ENCODE results near the gene MAPKAP1. TPM values are rescaled to one million over a fixed set of nuclear protein-coding genes. Genes with fewer than 3 reads are reported as not detected.

Gene MAPKAP1
- total RNA-seq, 2 donors from 2014 or later, result 54.9 to 70.1 TPM

DNA sequence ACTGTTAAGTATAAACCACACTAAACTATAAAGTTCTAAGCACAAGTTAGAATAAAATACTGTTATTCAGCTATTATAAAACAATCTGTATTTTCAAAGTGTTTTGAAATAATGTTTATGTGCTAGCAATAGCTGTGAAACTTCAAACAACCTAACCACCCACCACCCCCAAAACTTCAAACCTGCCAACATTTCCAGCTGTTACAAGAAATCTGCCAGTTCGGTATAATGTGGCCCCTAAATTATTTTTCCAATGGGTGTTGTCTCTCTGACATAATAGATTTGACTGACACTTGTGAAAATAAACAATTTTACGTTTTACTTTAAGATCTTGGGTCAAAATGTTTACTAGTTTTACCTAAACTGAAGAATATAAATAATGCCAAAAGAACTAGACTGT is 24.7 kb downstream of the MAPKAP1 start:
- Histone ChIP-seq H3K36me3 (no peaks in the 10 kb centered on the region), H3K27ac (no peak overlapping the region), H3K4me3 (no peak overlapping the region), H3K9me3 (no peaks in the 10 kb centered on the region), H3K9ac (ENCODE audit: low read depth in 2 of 2, low read length in 2 of 2) (no peak overlapping the region), H3K4me1 (no peaks in the 10 kb centered on the region), H3K27me3 (no peaks in the 10 kb centered on the region)
- intact Hi-C loops (cut with DNase I), result no loop called here
- DNase-seq, result no peak
- TF ChIP-seq, protein P1, sequence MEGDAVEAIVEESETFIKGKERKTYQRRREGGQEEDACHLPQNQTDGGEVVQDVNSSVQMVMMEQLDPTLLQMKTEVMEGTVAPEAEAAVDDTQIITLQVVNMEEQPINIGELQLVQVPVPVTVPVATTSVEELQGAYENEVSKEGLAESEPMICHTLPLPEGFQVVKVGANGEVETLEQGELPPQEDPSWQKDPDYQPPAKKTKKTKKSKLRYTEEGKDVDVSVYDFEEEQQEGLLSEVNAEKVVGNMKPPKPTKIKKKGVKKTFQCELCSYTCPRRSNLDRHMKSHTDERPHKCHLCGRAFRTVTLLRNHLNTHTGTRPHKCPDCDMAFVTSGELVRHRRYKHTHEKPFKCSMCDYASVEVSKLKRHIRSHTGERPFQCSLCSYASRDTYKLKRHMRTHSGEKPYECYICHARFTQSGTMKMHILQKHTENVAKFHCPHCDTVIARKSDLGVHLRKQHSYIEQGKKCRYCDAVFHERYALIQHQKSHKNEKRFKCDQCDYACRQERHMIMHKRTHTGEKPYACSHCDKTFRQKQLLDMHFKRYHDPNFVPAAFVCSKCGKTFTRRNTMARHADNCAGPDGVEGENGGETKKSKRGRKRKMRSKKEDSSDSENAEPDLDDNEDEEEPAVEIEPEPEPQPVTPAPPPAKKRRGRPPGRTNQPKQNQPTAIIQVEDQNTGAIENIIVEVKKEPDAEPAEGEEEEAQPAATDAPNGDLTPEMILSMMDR (IDR thresholded peaks at IDR 0.05), result no peak

DNA sequence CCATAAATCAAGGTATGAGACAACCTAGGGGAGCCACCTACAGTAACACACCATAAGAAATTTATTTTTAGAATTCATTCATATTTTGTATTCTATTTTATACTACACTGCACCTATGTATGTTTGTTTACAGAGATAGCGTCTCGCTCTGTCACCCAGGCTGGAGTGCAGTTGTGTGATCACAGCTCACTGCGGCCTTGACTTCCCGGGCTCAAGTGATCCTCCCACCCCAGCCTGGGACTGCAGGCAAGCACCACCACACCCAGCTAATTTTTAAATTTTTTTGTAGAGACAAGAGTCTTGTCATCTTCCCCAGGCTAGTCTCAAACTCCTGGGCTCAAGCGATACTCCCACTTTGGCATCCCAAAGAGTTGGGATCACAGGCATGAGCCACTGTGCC is 25.4 kb downstream of the MAPKAP1 start:
- no peaks in the 10 kb centered on the region for H3K9me3 ChIP-seq
- no peak overlapping the region for H3K27ac ChIP-seq
- no peak for DNase-seq
- H3K27me3 ChIP-seq, result no peaks in the 10 kb centered on the region
- H3K36me3 ChIP-seq, result no peaks in the 10 kb centered on the region
- TF ChIP-seq, protein P1 (IDR thresholded peaks at IDR 0.05), result no peak
- no peak overlapping the region for H3K9ac ChIP-seq (ENCODE audit: low read depth in 2 of 2, low read length in 2 of 2)
- H3K4me1 ChIP-seq, result no peaks in the 10 kb centered on the region
- H3K4me3 ChIP-seq, result no peak overlapping the region
- intact Hi-C loops (cut with DNase I), result no loop called here

DNA sequence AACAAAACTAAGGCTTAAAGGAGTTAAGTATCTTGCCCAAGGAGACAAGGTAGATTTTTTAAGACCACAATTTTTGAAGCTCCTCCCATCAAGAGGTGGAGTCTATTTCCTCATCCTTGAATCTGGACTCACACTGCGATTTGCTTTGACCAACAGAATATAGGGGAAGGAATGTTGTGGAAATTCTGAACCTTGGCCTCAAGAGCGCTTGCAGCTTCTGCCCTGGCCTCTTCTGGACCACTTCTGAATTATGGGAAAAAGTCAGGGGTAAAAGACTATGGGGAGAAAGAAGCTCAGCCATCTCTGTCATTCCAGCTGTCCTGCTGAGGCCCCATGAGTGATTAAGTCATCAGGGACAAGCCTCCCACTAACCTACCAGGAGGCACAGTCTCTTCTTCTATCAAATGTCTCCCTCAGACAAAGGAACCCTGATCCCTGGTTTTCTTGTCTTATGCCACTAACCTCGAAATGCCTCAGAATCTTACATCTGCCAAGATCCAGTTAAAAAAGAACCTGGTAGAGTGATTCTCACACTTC is 25.9 kb downstream of the MAPKAP1 start:
- Histone ChIP-seq H3K9me3 (no peaks in the 10 kb centered on the region), H3K27me3 (no peaks in the 10 kb centered on the region), H3K9ac (ENCODE audit: low read depth in 2 of 2, low read length in 2 of 2) (no peak overlapping the region), H3K4me1 (no peaks in the 10 kb centered on the region), H3K36me3 (no peaks in the 10 kb centered on the region), H3K27ac (no peak overlapping the region), H3K4me3 (no peak overlapping the region)
- intact Hi-C loops (cut with DNase I), result no loop called here
- DNase-seq, result no peak
- TF ChIP-seq, protein P1 (IDR thresholded peaks at IDR 0.05), result no peak

DNA sequence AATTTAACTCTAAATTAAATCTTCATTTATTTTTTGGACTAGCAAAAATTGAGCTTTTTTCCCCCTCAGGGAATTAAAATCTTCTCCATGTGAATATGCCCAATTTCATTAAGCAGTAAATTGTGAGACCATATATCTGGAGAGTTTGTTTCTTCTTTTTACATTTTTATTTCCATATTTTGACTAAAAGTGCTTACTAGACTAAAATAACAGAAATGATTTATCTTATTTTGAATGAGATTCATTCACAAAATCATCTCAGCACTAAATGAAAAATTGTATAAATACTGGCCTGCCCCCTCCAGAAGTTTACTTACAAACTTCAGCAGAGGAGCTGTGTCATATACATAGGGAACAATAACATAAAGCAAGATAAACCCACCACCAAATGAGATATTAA is 26.6 kb downstream of the MAPKAP1 start:
- Histone ChIP-seq H3K4me1 (no peaks in the 10 kb centered on the region), H3K27me3 (no peaks in the 10 kb centered on the region), H3K27ac (no peak overlapping the region), H3K4me3 (no peak overlapping the region), H3K9me3 (no peaks in the 10 kb centered on the region), H3K9ac (ENCODE audit: low read depth in 2 of 2, low read length in 2 of 2) (no peak overlapping the region), H3K36me3 (no peaks in the 10 kb centered on the region)
- intact Hi-C loops (cut with DNase I), result no loop called here
- DNase-seq, result no peak
- TF ChIP-seq, protein P1 (IDR thresholded peaks at IDR 0.05), result no peak

DNA sequence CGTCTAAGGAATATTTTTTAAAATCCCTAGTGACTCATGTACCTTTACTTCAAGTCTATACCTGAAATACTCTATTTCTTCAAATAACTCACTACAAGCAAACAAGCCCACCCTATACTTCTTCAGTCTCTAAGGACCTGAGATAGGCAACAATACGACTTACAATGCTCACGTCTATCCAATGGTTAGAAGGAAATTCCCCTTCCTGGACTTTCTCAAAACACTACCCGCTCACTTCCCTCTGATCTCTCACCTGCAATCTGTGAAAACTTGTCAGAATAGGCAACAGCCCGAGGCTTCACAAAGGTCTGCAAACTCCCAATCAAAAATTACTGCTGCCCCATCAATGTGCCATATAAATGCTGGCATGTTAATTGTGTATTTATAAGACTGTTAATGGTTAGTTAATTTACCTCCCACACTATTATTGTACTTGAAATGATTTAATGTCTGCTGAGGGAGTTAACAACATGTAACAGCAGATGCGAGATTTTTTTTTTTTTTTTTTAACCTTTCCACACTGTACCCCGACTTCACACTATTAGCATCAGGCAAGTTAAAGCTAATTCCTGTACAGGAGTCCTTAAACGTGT is 27.3 kb downstream of the MAPKAP1 start:
- Histone ChIP-seq H3K36me3 (no peaks in the 10 kb centered on the region), H3K9ac (ENCODE audit: low read depth in 2 of 2, low read length in 2 of 2) (no peak overlapping the region), H3K27me3 (no peaks in the 10 kb centered on the region), H3K4me3 (no peak overlapping the region), H3K4me1 (no peaks in the 10 kb centered on the region), H3K27ac (no peak overlapping the region), H3K9me3 (no peaks in the 10 kb centered on the region)
- TF ChIP-seq, protein P1 (IDR thresholded peaks at IDR 0.05), result no peak
- intact Hi-C loops (cut with DNase I), result no loop called here
- DNase-seq, result no peak

Measured in colonic mucosa (tissue), 4 donors.